ENCODE results near the gene CCDC47.
"Not testable (repeated sequence)": the region's sequence is repeated elsewhere in the genome, so short reads cannot be mapped to it uniquely, and the experiment has no call there.

The CCDC47 gene, protein sequence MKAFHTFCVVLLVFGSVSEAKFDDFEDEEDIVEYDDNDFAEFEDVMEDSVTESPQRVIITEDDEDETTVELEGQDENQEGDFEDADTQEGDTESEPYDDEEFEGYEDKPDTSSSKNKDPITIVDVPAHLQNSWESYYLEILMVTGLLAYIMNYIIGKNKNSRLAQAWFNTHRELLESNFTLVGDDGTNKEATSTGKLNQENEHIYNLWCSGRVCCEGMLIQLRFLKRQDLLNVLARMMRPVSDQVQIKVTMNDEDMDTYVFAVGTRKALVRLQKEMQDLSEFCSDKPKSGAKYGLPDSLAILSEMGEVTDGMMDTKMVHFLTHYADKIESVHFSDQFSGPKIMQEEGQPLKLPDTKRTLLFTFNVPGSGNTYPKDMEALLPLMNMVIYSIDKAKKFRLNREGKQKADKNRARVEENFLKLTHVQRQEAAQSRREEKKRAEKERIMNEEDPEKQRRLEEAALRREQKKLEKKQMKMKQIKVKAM

DNA sequence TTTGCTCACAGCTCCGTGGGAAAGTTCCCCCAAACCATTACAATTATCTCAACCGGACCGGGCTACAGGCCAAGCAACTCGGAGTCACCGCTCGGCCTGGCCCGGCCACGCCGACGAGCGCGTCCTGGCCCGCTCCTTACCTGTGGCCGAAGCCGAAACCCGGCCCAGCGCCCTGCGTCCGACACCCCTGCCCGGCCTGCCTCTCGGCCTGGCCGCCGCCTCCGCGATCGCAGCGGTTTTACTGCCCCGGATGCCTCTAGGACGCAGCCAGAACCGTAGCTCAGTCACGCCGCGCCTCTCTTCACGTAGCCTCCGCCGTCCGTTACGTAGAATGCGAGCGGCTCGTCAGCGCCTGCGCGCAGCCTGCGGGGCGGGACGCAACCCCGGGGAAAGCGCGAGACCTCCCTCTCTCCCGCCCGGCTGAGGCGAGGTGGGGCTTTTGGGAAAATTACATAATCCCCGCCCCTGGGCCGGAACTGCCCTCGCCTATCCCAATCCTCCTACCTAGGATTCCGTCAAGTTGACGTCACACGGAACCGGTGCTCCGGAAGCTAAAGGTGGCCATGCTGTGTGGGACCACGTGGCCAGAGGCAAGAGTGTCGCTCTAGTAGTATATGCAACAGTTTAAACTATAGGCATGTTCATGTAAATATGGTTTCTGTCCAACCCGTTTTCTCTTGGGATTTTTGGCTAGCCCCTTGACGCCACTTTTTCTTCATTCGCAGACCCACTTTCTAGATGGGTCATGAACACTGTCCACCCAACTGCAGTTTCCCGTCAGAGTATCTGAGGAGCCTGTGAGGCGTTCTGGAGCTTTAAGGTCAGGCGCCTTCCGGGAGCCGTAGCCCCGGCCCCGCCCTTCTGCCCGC is at the start of gene CCDC47:
Gene CCDC47, minus strand, starts transcription at position 326 of the 869 bp plus-strand sequence. CDS start 7,422 bp downstream, outside the sequence.
- peak; percentile 99 for DNase-seq

DNA sequence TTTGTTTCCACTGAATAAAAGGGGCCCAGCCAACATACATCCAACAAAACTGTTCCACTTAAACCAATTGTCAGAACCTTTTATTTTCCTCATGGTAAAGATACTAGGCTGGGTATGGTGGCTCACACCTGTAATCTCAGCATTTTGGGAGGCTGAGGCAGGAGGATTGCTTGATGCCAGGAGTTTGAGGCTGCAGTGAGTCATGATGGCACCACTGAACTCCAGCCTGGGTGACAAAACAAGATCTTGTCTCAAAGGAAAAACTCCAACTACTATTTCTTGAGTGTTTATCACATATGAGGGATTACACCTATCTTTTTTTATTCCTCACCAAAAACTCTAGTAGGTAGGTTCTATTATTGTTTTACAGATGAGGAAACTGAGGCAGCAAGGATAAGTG is 49.1 kb upstream of the CCDC47 start:
- no peak for DNase-seq

DNA sequence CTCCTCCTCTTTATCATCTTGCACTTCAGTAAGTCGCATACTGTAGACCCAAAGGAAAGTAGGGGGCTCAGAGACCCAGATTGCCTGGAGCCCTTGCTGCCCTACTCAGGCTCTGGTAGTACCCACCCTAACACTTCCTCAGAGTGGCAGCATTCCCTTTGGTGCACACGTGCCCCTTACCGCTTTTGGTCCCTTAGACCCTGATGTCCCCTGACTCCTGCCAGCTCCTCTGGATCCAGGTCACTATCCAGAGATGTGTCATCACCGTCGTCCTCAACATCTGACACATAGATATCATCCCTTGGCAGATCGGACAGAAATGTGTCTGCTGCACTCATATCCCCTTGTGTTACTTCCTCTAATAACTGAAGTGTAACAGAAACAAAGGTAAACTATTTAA is 48.4 kb upstream of the CCDC47 start:
- no peak for DNase-seq

DNA sequence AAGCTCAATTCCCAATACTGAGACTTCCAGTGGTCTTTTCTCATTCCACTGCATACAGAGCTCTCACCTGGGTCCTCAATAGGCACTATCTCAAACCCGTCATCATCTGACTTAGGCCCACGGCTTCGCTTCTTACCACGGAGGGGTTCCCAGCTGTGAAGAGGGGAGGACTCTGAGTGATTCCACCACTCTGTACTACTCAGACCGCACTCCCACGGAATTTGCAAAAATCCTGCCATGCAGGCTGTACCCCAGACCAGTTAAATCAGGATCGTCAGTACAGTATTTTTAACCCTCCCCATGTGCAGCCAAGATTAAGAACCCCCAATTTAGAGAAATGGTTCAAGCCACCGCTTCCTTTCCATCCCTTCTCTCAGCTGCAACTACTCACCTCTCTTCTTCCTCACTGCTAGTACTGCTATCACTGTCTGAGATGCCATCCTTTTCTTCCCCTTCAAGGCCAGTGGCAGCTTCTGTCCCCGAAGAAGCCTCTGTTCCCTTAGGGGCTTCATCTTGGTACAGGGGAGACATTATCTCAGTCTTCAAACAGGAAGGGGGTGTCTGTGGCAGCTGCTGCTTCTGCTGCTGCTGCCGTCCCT is 47.7 kb upstream of the CCDC47 start:
- no peak for DNase-seq

DNA sequence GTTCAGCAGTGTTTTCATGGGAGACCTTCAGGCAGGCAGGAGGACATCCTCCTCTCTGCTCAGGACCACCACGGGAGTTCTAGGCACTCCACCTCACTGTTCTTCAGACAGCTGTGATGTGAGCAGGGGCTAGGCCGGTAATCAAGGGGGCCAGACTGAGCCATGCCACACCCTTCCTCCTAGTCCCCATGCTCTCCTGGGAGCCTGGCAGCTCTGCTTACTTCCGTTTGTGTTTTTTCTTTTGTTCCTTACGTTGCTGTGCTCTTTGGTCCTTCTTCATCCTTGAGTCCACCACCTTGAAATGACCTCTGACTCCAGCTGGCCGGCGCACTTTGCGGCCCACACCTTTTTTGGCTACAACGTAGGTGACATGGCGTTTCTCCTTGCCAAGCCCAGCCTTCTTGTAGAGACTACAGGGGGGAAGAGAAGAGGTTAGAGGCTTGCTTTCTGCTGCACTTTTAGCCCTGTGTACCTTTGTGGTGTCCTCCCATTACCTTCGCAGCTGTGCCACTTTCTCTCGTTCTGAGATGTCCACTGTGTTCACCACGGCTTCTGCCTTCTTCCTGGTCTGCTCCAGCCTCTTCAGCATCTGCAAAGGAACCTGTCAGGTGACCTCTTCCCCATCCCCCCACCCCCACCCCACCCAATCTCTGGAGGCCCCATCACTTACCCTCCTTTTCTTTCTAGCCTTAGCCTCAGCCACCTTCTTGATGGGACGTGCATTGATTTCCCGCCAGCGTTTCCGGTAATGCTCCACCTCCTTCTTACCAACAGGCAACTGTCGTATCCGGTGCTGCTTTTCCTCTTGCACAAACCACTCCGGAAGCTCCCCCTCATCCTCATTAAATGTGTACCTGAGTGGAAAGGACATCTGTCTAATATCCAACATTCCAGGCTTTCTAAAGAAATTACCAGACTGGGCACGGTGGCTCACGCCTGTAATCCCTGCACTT is 46.5 kb upstream of the CCDC47 start:
- no peak for DNase-seq

DNA sequence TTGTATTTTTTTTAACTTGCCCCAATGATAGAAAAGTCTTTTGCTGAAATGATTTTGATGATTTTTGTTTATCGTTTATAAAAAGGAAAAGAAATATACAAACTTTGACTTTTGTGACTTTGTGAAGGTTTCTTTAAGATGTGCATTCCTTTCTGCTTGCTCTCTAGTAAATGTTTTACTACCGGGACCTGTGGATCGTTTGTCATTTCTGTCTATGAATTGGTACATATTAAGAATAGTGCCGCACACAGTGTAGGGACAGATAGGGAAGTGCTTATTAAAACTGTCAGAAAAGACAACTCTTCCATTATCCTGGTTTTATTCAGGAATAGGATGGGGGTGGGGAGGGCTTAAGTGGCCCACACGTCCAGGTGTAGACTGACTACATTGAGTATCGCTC is 45.7 kb upstream of the CCDC47 start:
- no peak for DNase-seq

DNA sequence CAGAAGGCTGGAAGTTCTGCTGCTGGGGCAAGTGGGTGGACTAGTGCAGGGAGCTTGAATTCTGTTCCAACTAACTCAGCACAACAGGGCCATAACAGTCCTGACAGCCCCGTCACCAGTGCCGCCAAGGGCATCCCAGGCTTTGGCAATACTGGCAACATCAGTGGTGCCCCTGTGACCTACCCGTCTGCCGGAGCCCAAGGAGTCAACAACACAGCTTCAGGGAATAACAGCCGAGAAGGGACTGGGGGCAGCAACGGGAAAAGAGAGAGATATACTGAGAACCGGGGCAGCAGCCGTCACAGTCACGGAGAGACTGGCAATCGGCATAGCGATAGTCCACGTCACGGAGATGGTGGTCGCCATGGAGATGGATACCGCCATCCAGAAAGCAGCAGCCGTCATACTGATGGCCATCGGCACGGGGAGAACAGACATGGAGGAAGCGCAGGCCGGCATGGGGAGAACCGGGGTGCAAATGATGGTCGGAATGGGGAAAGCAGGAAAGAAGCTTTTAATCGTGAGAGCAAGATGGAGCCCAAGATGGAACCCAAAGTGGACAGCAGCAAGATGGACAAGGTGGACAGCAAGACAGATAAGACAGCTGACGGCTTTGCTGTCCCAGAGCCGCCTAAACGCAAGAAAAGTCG is 44.5 kb upstream of the CCDC47 start:
- DNase-seq, result no peak

DNA sequence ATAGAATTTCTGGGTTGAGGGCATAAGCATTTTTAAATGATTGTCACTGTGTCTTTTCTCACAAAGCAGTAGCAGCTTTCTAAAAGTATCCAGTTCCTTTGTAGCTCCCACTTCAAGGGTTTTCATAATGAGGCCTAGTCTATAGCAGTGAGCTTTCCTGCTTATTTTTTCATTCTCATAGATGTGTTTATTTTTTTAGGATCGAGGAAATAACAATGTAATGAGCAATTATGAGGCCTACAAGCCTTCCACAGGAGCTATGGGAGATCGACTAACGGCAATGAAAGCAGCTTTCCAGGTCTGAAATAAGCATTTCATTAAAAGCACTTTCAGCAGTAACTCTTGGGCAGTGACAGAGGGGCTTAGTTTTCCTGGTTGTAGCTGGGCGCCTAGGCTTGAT is 43.3 kb upstream of the CCDC47 start:
- DNase-seq, result no peak

DNA sequence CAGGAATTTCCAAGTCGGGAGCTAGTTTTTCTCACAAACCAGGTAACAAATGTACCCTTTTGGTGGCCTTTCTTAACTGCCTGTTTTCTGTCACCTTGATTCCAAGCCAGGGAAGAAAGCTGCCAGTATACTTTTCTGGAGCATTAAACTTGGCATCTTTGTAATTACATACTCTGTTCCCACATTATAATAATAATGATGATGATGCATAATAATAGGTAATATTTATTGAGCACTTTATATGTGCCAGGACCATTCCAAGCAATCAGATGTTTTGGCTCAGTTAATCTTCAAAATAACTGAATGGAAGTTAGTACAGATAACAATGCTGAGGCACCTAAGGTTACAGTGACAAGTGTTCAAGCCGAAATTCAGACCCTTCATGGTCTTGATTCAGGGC is 42.7 kb upstream of the CCDC47 start:
- no peak for DNase-seq

DNA sequence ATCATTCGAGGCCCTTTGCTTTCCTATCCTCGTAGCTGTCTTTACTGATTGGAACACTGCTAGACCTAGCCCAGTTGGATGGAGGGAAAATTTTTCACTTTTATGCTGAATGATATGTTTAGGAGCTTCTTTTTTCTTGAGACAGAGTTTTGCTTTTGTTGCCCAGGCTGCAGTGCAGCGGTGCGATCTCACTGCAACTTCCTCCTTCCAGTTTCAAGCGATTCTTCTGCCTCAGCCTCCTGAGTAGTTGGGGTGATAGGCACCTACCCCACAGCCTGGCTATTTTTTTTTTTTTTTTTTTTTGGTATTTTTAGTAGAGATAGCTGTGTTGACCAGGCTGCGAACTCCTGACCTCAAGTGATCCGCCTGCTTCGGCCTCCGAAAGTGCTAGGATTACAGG is 36.6 kb upstream of the CCDC47 start:
- no peak for DNase-seq

DNA sequence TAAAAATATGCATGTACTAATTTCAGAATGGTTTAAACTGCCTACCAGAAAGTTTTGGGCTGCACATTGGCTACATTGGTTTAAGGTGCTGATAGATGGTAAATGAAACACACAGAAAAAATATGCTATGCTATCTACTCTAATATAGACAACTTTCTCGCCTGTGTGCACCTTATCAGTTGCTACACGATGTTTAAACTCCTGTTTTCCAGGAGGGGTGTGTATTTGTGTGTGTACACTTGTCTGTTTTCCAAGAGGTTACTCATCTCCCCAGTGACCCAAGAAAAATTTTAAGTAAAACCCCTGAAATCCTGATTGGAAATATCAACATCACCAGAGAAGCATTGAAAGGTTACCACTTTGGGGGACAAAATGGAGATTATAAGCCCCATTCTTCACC is 32.2 kb upstream of the CCDC47 start:
- DNase-seq, result no peak

DNA sequence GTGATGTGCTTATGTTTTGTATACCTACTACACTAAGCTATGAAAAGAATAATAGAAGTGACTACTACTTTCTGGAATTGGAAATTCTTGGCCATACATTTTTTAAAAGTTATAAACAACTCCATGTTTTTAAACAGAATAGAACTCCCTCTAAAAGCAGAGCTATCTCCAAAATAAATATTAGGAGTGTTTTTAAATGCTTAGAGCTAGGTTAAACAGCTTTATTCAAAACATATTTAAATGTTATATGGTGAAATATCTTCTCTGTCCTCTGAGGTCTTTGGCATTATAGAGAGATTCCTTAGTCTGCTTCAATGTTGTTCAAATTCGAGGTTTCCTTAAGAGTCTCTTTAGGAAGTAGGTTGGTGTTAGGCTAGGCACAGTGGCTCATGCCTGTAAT is 30.9 kb upstream of the CCDC47 start:
- no peak for DNase-seq

DNA sequence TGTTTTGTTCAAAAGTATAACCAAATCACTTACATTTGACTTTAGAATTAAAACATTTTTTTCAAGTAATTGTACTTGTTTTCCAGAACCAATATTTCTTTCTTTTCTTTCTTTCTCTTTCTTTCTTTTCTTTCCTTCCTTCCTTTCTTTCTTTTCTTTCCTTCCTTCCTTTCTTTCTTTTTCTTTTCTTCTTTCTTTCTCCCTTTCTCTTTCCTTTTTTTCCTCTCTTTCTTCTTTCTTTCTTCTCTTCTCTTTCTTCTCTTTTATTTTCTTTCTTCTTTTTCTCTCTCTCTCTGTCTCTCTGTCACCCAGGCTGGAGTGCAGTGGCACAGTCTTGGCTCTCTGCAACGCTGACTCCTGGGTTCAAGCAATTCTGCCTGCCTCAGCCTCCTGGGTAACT is 27.4 kb upstream of the CCDC47 start:
- DNase-seq, result no peak

DNA sequence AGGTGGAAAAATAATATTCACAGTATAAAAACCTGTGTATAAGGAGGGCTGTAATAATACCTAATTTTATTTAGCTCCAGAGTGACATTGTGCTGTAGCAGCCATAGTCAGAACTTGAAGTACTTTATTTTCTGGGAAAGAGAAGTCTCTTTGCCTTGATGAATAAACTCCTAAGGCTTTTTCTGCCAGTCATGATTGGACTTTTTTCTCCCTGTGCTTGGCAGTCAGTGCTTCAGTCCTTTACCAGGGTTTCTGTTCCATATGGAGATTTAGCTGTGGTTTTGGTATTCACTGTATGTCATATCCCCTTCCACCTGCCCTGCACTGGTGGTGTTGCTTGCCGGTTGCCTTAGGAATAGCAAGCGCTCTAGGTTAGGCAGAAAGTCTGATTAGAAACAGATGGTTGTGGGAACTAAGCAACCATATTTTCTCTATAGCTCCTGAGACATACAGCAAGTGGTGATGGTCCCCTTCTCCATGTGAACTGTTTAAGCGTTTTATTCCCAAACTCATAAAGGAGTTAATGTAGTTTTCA is 25.2 kb upstream of the CCDC47 start:
- DNase-seq, result no peak

DNA sequence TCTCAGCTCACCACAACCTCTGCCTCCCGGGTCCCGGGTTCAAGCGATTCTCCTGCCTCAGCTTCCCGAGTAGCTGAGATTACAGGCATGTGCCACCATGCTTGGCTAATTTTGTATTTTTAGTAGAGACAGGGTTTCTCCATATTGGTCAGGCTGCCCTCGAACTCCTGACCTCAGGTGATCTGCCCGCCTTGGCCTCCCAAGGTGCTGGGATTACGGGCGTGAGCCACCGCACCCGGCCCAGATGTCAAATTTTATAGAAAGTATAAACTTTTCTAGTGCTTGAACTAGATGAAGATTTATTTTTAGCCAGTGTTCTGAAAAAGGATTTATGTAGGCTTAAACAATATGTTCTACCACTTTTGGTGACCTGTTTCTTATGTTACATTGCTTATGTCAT is 23.0 kb upstream of the CCDC47 start:
- not testable (repeated sequence) for DNase-seq

DNA sequence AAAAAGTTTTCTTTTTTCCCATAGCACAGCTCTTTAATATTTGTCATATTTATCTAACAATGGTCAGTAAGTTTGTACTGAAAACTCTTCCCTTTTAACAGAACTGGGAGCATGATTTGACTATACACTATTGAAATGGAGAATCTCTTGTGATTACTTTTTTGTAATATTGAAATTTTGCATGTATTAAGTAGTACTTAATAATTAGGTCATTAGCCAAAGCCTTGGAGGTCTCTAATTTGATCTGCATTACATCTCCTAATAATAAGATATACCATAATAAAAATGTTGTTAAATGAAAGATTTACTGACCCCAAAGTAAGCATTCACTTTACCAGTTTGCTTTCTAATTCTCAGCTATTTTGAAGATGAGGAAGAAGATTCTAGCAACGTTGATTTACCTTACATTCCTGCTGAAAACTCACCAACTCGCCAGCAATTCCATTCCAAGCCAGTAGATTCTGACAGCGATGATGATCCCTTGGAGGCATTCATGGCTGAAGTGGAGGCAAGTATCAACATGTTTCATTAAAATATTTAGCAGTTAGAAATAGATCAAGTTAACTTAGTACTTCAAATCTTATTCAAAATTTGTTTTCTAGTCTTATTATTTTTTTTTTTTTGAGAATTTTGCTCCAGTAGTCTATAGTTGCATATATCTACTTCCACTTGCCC is 18.8 kb upstream of the CCDC47 start:
- DNase-seq, result no peak

DNA sequence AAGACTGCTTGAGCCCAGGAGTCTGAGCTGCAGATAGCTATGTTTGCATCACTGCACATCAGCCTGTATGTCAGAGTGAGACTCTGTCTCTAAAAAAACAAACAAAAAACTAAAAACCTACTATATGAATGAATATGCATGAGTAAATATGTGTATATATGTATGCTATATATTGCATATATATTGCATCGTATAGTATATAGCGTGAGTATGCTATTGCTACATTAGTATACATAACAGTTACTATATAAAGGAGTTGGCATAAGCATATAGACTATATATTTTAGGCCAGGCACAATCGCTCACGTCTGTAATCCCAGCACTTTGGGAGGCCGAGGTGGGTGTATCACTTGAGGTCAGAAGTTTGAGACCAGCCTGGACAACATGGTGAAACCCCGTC is 16.7 kb upstream of the CCDC47 start:
- no peak for DNase-seq

DNA sequence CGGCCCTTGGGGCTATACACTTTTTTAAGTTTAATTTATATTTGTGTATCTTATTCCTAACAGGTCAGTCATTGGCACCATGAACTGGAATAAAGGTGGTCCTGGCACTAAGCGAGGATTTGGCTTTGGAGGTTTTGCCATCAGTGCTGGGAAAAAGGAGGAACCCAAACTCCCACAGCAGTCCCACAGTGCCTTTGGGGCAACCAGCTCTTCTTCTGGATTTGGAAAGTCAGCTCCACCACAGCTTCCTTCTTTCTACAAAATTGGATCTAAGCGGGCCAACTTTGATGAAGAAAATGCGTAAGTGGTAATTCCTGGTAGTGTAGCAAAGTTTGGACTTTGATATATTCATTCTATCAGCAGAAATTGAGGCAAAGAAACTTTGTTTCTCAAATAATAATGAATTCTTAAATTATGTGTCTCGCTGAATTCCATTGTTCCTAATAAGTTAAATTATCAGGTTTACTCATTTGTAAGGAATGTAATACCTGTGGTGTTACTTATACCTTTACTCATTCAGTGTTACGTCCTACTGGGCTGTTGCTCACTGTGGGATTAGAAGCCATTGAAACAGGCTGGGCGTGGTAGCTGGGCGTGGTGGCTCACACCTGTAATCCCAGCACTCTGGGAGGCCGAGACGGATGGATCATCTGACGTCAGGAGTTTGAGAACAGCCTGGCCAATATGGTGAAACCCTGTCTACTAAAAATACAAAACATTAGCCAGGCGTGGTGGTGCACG is 13.7 kb upstream of the CCDC47 start:
- no peak for DNase-seq

DNA sequence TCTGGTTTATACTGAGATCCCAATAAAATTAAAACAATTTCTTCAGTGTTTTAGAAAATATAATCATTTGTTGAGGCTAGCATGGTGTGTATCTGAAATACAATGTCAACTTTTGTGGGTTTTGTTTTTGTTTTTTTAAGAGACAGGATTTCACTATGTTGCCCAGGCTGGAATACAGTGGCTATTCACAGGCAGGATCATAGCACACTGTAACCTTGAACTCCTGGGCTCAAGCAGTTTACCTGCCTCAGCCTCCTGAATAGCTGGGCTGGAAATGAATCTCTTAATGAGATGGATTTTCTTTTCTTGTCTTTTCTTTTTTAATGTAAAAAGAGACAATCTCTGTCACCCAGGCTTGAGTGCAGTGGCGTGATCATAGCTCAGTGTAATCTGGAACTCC is 12.7 kb upstream of the CCDC47 start:
- no peak for DNase-seq

DNA sequence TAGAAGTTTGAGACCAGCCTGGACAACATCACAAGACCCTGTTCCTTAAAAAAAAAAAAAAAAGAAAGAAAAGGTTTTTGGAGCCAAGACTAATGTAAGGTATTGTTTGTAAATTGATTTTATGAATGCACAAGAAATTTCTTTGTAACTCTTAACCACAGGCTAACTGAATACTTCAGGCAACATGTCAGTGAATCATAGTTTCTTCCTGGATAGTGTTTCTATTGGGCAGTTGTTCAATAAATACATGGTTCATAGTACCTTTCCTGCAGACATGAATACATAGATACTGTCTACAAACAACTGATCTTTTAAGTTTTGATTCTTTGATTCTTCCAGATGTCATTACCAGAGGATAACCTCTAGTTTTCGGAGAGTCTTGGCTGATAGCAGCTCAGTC is 12.2 kb upstream of the CCDC47 start:
- DNase-seq, result no peak
